ENCODE results near the gene ATAD3C. TPM values are rescaled to one million over a fixed set of nuclear protein-coding genes. Genes with fewer than 3 reads are reported as not detected.
A peak's percentile ranks its signal among the peaks of the same experiment; 100 is the strongest.

The ATAD3C gene
- total and polyA plus RNA-seq, 2 of the 4 experiments (the other 2 are of a cell fraction): not detected

- Histone ChIP-seq H2BK15ac (ENCODE audit: low read depth, low read length) (no peak overlapping the region), H3K9me1 (ENCODE audit: insufficient read depth, low read length) (no peaks in the 10 kb centered on the region), H3K9me3 (ENCODE audit: control insufficient read depth, insufficient read depth, low read length) (no peaks in the 10 kb centered on the region), H2AK9ac (replicated peaks; ENCODE audit: low read depth, low read length, poor library complexity) (peak overlapping the region; percentile 29), H3K4me2 (ENCODE audit: low read depth, low read length) (no peak overlapping the region), H3K4me3 (ENCODE audit: insufficient read depth, low read depth, low read length) (no peak overlapping the region), H3K4ac (ENCODE audit: low read depth, low read length) (no peak overlapping the region), H3K79me1 (ENCODE audit: low read depth in 1 of 2, low read length in 2 of 2) (no peaks in the 10 kb centered on the region), H3K23ac (ENCODE audit: low read depth, low read length) (no peak overlapping the region), H3K36me3 (ENCODE audit: control insufficient read depth, insufficient read depth, low read length) (no peaks in the 10 kb centered on the region), H3K27ac (ENCODE audit: insufficient read depth, low read length) (no peak overlapping the region), H3K27me3 (ENCODE audit: control insufficient read depth, insufficient read depth, low read length) (no peaks in the 10 kb centered on the region), H2BK120ac (ENCODE audit: low read depth, low read length) (no peak overlapping the region), H4K20me1 (ENCODE audit: insufficient read depth, low read length) (no peaks in the 10 kb centered on the region), H4K8ac (ENCODE audit: low read depth in 2 of 2, low read length in 2 of 2) (peak overlapping the region; percentile 36 to 41; a peak in 1 of 4 replicates), H4K91ac (ENCODE audit: insufficient read depth, low read depth, low read length) (no peak overlapping the region), H2BK20ac (ENCODE audit: low read depth, low read length) (no peak overlapping the region), H3K14ac (replicated peaks; ENCODE audit: low read depth, low read length) (no peak overlapping the region), H2AK5ac (ENCODE audit: low read depth, low read length) (no peak overlapping the region), H4K5ac (ENCODE audit: low read depth, low read length) (no peak overlapping the region), H3K4me1 (ENCODE audit: control insufficient read depth, insufficient read depth, low read length) (peaks cover 3% of the 10 kb centered on the region; the same call in 1 of the 2 replicates), H3K56ac (ENCODE audit: extremely low read depth, insufficient read depth, low read length) (no peak overlapping the region), H2BK5ac (ENCODE audit: low read depth, low read length, poor library complexity, severe bottlenecking) (no peak overlapping the region), H3K18ac (ENCODE audit: low read depth, low read length) (no peak overlapping the region), H3K9ac (ENCODE audit: low read depth, low read length) (no peak overlapping the region), H2AFZ (replicated peaks; ENCODE audit: low read length, poor library complexity) (no peak overlapping the region)
- dilution Hi-C loops (cut with HindIII; ENCODE audit: low sequenced_read_pairs, unreplicated experiment): no loop called here
- whole genome bisulfite sequencing, 2 experiments (ENCODE audit: extremely low coverage in 2 of 2, insufficient read length in 1 of 2): no CpG with 5 or more reads among the region's 7 CpGs
- ChIA-PET CTCF (no interaction called here), POLR2A (ENCODE audit: unreplicated experiment) (no interaction called here)
- intact Hi-C loops (cut with micrococcal nuclease): no loop called here
- in situ Hi-C loops (cut with MboI; ENCODE audit: low sequenced_read_pairs): no loop called here
- ATAC-seq (ENCODE audit: low read depth) (no peak), DNase-seq (no peak)
- BruUV-seq (replicated peaks): no TSS peak
- TF ChIP-seq CEBPB (IDR thresholded peaks at IDR 0.05; ENCODE audit: low read depth, low read length) (no peak), SMC3 (IDR thresholded peaks at IDR 0.05; ENCODE audit: low read depth, low read length) (no peak), CHD1 (IDR thresholded peaks at IDR 0.05; ENCODE audit: low read depth, low read length) (no peak), RAD21 (IDR thresholded peaks at IDR 0.05; ENCODE audit: low read length) (no peak), POLR2A (IDR thresholded peaks at IDR 0.05; ENCODE audit: low read depth, low read length) (no peak), ELK1 (IDR thresholded peaks at IDR 0.05; ENCODE audit: borderline replicate concordance, low read depth, low read length) (no peak), RFX5 (IDR thresholded peaks at IDR 0.05; ENCODE audit: low read depth, low read length) (no peak)
- TF ChIP-seq, protein P1, sequence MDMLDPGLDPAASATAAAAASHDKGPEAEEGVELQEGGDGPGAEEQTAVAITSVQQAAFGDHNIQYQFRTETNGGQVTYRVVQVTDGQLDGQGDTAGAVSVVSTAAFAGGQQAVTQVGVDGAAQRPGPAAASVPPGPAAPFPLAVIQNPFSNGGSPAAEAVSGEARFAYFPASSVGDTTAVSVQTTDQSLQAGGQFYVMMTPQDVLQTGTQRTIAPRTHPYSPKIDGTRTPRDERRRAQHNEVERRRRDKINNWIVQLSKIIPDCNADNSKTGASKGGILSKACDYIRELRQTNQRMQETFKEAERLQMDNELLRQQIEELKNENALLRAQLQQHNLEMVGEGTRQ (IDR thresholded peaks at IDR 0.05; ENCODE audit: low read depth, low read length): no peak
Observed at GRCh38 chr1:1421907-1422464, 27.5 kb upstream of the ATAD3C start.
